ENCODE data around the gene PIAS4.

- TF ChIP-seq CTCF (IDR thresholded peaks at IDR 0.05) = no peak
- TF ChIP-seq EZH2 (IDR thresholded peaks at IDR 0.05) = no peak
- TF ChIP-seq EZH2phosphoT487 (IDR thresholded peaks at IDR 0.05) = no peak
Observed at GRCh38 chr19:4083677-4084546, 76.4 kb downstream of the PIAS4 start.
